ENCODE measurements around the gene IFFO2.

DNA sequence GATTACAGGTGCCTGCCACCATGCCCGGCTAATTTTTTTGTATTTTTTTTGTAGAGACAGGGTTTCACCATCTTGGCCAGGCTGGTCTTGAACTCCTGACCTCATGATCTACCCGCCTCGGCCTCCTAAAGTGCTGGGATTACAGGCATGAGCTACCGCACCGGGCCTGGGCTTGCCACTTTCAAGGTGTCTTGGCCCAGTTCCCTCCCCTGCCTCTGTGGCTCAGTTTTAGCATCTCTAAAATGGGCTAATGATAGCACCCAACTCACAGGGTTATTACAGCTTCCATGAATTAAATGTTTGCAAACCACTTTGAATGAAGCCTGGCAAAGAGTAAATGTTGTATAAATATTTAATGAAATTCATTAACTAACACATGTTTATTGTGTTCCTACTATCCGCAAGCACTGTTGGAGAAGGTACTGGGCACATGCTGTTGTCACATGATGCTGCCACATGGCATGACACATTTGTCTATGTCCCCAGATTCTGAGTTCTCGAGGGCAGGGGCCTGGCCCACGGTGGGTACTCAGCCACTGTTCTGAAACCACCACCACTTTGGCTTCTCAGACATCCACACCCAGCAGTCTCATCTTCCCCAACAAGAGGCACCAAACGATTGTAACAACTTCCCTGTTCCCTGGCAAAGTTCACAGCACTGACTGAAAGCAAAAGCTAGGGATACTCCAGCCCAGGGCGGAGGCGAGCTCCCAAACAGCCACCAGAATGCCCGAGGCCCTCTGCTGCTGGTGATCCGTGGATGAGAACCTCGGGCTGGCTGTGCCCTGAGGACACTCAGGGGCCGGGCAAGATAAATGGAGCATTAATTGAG lies 9.7 kb downstream of the IFFO2 start:
- TF ChIP-seq ZFP3 (CRISPR knock-in tag; IDR thresholded peaks at IDR 0.05) (no peak), TCF4 (CRISPR knock-in tag; IDR thresholded peaks at IDR 0.05; ENCODE audit: borderline replicate concordance) (no peak), BACH2 (CRISPR knock-in tag; IDR thresholded peaks at IDR 0.05; ENCODE audit: borderline replicate concordance) (no peak), RARB (CRISPR knock-in tag; IDR thresholded peaks at IDR 0.05) (no peak), CSDC2 (CRISPR knock-in tag; IDR thresholded peaks at IDR 0.05) (no peak), OSR1 (CRISPR knock-in tag; IDR thresholded peaks at IDR 0.05) (no peak), GLIS3 (CRISPR knock-in tag; IDR thresholded peaks at IDR 0.05) (no peak), PPARA (CRISPR knock-in tag; IDR thresholded peaks at IDR 0.05; ENCODE audit: borderline replicate concordance) (no peak), ZFP30 (CRISPR knock-in tag; IDR thresholded peaks at IDR 0.05) (no peak)
- TF ChIP-seq, protein P1, sequence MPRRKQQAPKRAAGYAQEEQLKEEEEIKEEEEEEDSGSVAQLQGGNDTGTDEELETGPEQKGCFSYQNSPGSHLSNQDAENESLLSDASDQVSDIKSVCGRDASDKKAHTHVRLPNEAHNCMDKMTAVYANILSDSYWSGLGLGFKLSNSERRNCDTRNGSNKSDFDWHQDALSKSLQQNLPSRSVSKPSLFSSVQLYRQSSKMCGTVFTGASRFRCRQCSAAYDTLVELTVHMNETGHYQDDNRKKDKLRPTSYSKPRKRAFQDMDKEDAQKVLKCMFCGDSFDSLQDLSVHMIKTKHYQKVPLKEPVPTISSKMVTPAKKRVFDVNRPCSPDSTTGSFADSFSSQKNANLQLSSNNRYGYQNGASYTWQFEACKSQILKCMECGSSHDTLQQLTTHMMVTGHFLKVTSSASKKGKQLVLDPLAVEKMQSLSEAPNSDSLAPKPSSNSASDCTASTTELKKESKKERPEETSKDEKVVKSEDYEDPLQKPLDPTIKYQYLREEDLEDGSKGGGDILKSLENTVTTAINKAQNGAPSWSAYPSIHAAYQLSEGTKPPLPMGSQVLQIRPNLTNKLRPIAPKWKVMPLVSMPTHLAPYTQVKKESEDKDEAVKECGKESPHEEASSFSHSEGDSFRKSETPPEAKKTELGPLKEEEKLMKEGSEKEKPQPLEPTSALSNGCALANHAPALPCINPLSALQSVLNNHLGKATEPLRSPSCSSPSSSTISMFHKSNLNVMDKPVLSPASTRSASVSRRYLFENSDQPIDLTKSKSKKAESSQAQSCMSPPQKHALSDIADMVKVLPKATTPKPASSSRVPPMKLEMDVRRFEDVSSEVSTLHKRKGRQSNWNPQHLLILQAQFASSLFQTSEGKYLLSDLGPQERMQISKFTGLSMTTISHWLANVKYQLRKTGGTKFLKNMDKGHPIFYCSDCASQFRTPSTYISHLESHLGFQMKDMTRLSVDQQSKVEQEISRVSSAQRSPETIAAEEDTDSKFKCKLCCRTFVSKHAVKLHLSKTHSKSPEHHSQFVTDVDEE (CRISPR knock-in tag; IDR thresholded peaks at IDR 0.05): no peak
- TF ChIP-seq, protein P2, sequence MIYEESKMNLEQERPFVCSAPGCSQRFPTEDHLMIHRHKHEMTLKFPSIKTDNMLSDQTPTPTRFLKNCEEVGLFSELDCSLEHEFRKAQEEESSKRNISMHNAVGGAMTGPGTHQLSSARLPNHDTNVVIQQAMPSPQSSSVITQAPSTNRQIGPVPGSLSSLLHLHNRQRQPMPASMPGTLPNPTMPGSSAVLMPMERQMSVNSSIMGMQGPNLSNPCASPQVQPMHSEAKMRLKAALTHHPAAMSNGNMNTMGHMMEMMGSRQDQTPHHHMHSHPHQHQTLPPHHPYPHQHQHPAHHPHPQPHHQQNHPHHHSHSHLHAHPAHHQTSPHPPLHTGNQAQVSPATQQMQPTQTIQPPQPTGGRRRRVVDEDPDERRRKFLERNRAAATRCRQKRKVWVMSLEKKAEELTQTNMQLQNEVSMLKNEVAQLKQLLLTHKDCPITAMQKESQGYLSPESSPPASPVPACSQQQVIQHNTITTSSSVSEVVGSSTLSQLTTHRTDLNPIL (CRISPR knock-in tag; IDR thresholded peaks at IDR 0.05; ENCODE audit: low read depth): no peak
